ENCODE data around the gene HSFX1.

The HSFX1 gene

GRCh38 chrX:149807747-149808458 is 34.0 kb downstream of the HSFX1 start:
- DNase-seq: no peak

- no peak for DNase-seq
These were observed 44.8 kb downstream of the HSFX1 start for GRCh38 chrX:149818652-149819051.

GRCh38 chrX:149819371-149819770 is 45.5 kb downstream of the HSFX1 start:
- DNase-seq: no peak

GRCh38 chrX:149825424-149825823 is 51.6 kb downstream of the HSFX1 start:
- DNase-seq: no peak

All from right hindlimb (tissue), 1 donor.